SK-N-SH treated with all-trans-retinoic acid at 6 μM for 48 hours (cell line): ENCODE measurements around the gene S100A8.

Source experiments
- ATAC-seq: fragments of 200-7000 bp; cut with Tn5 transposase; 3 replicates; pipeline ENCODE4 v1.9.1; 2020; ENCODE audit warnings: mild to moderate bottlenecking, moderate library complexity
- ARNTL ChIP-seq: fragments of 450-650 bp; formaldehyde crosslinking; IDR thresholded peaks from 2 replicates; pipeline ENCODE4 v1.5.0; 2020; ENCODE audit warnings: low read depth, mild to moderate bottlenecking, moderate library complexity, borderline replicate concordance
- BACH2 ChIP-seq: fragments of 250-450 bp; sonication (Bioruptor Pico); IDR thresholded peaks from 2 replicates; pipeline ENCODE4 v1.9.0; 2021; ENCODE audit warnings: mild to moderate bottlenecking, borderline replicate concordance
- CREB5 ChIP-seq: fragments of 250-450 bp; sonication (Bioruptor Pico); IDR thresholded peaks from 2 replicates; pipeline ENCODE4 v1.5.1; 2020; ENCODE audit warnings: low read depth, mild to moderate bottlenecking, moderate library complexity
- CSDC2 ChIP-seq: fragments of 250-450 bp; sonication (Bioruptor Pico); IDR thresholded peaks from 2 replicates; pipeline ENCODE4 v1.5.0; 2020; ENCODE audit warnings: mild to moderate bottlenecking, moderate library complexity
- GLIS3 ChIP-seq: fragments of 250-450 bp; sonication (Bioruptor Pico); IDR thresholded peaks from 2 replicates; pipeline ENCODE4 v1.5.0; 2020; ENCODE audit warnings: mild to moderate bottlenecking, moderate library complexity
- ISL1 ChIP-seq: fragments of 250-450 bp; sonication (Bioruptor Pico); IDR thresholded peaks from 2 replicates; pipeline ENCODE4 v2.1.2; 2022; ENCODE audit warnings: mild to moderate bottlenecking, moderate library complexity
- OSR1 ChIP-seq: fragments of 250-450 bp; sonication (Bioruptor Pico); IDR thresholded peaks from 2 replicates; pipeline ENCODE4 v1.8.0; 2022; ENCODE audit warnings: moderate library complexity, mild to moderate bottlenecking, inconsistent platforms
- POU6F1 ChIP-seq: fragments of 250-450 bp; sonication (Bioruptor Pico); IDR thresholded peaks from 2 replicates; pipeline ENCODE4 v1.8.0; 2021; ENCODE audit warnings: low read depth, mild to moderate bottlenecking, moderate library complexity, borderline replicate concordance
- PPARA ChIP-seq: fragments of 250-450 bp; sonication (Bioruptor Pico); IDR thresholded peaks from 2 replicates; pipeline ENCODE4 v1.5.0; 2020; ENCODE audit warnings: mild to moderate bottlenecking, borderline replicate concordance
- RARB ChIP-seq: fragments of 250-450 bp; sonication (Bioruptor Pico); IDR thresholded peaks from 2 replicates; pipeline ENCODE4 v1.8.0; 2021; ENCODE audit warnings: mild to moderate bottlenecking, moderate library complexity
- SNAI2 ChIP-seq: fragments of 250-450 bp; sonication (Bioruptor Pico); IDR thresholded peaks from 2 replicates; pipeline ENCODE4 v1.5.0; 2020; ENCODE audit warnings: mild to moderate bottlenecking, moderate library complexity
- TCF4 ChIP-seq: fragments of 250-450 bp; sonication (Bioruptor Pico); IDR thresholded peaks from 2 replicates; pipeline ENCODE4 v1.8.0; 2021; ENCODE audit warnings: mild to moderate bottlenecking, moderate library complexity, borderline replicate concordance
- TOX ChIP-seq: fragments of 250-450 bp; sonication (Bioruptor Pico); IDR thresholded peaks from 2 replicates; pipeline ENCODE4 v1.8.0; 2021; ENCODE audit warnings: mild to moderate bottlenecking, moderate library complexity, borderline replicate concordance
- TSHZ2 ChIP-seq: fragments of 250-450 bp; sonication (Bioruptor Pico); IDR thresholded peaks from 2 replicates; pipeline ENCODE4 v1.5.0; 2020; ENCODE audit warnings: mild to moderate bottlenecking, moderate library complexity
- ZC3H10 ChIP-seq: fragments of 250-450 bp; sonication (Bioruptor Pico); IDR thresholded peaks from 2 replicates; pipeline ENCODE4 v1.5.1; 2021; ENCODE audit warnings: mild to moderate bottlenecking, moderate library complexity
- ZFP3 ChIP-seq: fragments of 250-450 bp; sonication (Bioruptor Pico); IDR thresholded peaks from 2 replicates; pipeline ENCODE4 v1.5.0; 2020; ENCODE audit warnings: mild to moderate bottlenecking, moderate library complexity
- ZFP30 ChIP-seq: fragments of 450-650 bp; formaldehyde crosslinking; IDR thresholded peaks from 2 replicates; pipeline ENCODE4 v1.5.0; 2022; ENCODE audit warnings: mild to moderate bottlenecking, moderate library complexity
- ZNF565 ChIP-seq: fragments of 450-650 bp; formaldehyde crosslinking; conservative IDR thresholded peaks from 2 replicates; pipeline ENCODE4 v1.5.0; 2020; ENCODE audit warnings: low read depth, mild to moderate bottlenecking, moderate library complexity
- ZNF70 ChIP-seq: fragments of 450-650 bp; formaldehyde crosslinking; IDR thresholded peaks from 2 replicates; pipeline ENCODE4 v1.5.0; 2020; ENCODE audit warnings: mild to moderate bottlenecking, moderate library complexity
- ZNF8 ChIP-seq: fragments of 450-650 bp; formaldehyde crosslinking; IDR thresholded peaks from 2 replicates; pipeline ENCODE4 v1.5.0; 2020; ENCODE audit warnings: mild to moderate bottlenecking, moderate library complexity
- TF ChIP-seq, protein P1 (sequence below): fragments of 250-450 bp; sonication (Bioruptor Pico); IDR thresholded peaks from 2 replicates; pipeline ENCODE4 v1.8.0; 2020; ENCODE audit warnings: mild to moderate bottlenecking, moderate library complexity, borderline replicate concordance
- TF ChIP-seq, protein P2 (sequence below): fragments of 250-450 bp; sonication (Bioruptor Pico); IDR thresholded peaks from 2 replicates; pipeline ENCODE4 v1.5.1; 2021; ENCODE audit warnings: mild to moderate bottlenecking, moderate library complexity

Gene S100A8

GRCh38 chr1:153357076-153357852, 33.6 kb downstream of the S100A8 start:
- no peak for ATAC-seq
- no peak for TF ChIP-seq ZNF565 (CRISPR knock-in tag)

- no peak for ATAC-seq
- TF ChIP-seq ZFP30 (CRISPR knock-in tag) (no peak), ZC3H10 (CRISPR knock-in tag) (no peak), ISL1 (CRISPR knock-in tag) (no peak)
Measured at GRCh38 chr1:153356392-153357075, 34.3 kb downstream of the S100A8 start.

DNA sequence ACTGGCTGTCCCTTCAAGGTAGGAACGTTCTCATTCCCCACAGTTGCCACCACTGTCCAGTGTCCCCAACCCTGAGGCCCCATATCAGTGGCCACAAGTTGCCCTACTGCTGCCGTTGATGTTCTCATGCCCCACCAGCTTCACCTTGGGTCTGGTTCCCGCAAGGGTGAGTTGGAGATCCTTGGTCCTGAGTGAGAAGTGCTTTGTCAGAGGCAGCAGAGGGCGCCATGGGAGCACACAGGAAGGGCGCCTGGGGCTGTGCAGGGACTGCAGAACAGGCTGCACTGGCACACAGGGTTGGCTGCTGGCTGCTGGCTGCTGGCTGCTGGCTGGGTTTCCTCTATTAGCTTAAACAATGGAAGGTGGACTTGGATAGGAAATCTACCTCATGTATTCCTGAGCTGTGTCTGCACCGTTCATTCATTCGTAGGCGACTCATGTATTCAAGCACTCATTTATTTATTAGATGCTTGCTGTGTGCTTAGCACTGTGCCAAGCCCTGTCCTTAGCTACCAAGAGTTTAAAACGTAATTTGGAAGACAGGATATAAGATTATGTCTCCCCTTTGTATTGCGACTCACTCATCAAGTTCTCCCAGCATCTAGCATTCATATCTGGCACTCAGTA, 35.3 kb downstream of the S100A8 start:
- peak; percentile 85 for ATAC-seq
- TF ChIP-seq CREB5 (CRISPR knock-in tag) (no peak), OSR1 (CRISPR knock-in tag) (no peak), TSHZ2 (no peak), GLIS3 (CRISPR knock-in tag) (no peak), ARNTL (CRISPR knock-in tag) (no peak), ZFP3 (CRISPR knock-in tag) (no peak), PPARA (CRISPR knock-in tag) (no peak), CSDC2 (CRISPR knock-in tag) (no peak), TOX (CRISPR knock-in tag) (no peak), ZFP30 (CRISPR knock-in tag) (no peak), ZC3H10 (CRISPR knock-in tag) (no peak), ISL1 (CRISPR knock-in tag) (no peak), RARB (CRISPR knock-in tag) (no peak), ZNF8 (no peak), TCF4 (CRISPR knock-in tag) (no peak)
- TF ChIP-seq, protein P1, sequence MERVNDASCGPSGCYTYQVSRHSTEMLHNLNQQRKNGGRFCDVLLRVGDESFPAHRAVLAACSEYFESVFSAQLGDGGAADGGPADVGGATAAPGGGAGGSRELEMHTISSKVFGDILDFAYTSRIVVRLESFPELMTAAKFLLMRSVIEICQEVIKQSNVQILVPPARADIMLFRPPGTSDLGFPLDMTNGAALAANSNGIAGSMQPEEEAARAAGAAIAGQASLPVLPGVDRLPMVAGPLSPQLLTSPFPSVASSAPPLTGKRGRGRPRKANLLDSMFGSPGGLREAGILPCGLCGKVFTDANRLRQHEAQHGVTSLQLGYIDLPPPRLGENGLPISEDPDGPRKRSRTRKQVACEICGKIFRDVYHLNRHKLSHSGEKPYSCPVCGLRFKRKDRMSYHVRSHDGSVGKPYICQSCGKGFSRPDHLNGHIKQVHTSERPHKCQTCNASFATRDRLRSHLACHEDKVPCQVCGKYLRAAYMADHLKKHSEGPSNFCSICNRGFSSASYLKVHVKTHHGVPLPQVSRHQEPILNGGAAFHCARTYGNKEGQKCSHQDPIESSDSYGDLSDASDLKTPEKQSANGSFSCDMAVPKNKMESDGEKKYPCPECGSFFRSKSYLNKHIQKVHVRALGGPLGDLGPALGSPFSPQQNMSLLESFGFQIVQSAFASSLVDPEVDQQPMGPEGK, result no peak
- TF ChIP-seq, protein P2, sequence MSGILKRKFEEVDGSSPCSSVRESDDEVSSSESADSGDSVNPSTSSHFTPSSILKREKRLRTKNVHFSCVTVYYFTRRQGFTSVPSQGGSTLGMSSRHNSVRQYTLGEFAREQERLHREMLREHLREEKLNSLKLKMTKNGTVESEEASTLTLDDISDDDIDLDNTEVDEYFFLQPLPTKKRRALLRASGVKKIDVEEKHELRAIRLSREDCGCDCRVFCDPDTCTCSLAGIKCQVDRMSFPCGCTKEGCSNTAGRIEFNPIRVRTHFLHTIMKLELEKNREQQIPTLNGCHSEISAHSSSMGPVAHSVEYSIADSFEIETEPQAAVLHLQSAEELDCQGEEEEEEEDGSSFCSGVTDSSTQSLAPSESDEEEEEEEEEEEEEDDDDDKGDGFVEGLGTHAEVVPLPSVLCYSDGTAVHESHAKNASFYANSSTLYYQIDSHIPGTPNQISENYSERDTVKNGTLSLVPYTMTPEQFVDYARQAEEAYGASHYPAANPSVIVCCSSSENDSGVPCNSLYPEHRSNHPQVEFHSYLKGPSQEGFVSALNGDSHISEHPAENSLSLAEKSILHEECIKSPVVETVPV, result no peak

DNA sequence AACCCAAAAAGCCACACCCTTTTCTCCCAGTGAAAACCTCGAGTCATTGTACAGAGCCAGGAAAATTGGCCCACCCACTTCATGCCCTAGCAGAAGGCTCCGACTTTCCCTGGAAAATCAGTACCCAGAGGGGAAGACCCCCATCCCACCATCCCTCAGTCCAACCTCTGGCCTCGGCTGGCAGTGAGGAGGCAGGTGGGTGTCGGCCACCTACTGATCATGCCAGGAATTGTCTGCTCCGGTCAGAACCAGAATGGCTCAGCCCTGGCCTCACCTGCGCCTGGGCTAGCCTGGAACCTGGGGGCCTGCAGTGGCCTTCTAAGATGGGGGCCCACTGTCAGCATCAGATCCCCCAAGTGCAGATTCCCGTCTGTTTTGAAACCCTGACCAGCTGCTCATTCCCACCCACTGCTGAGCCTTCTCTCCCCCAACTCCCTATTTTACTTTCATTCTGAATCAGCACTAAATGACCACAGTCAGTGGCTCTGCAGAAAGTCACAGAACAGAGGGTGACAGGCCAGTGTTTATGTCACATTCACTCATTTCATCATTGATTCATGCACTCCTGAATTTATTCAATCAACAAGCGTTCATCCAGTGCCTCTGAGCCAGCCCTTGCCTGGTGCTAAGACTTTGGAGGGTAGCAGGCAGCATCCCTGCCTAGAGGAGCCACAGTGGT, 36.2 kb downstream of the S100A8 start:
- no peak for ATAC-seq
- TF ChIP-seq POU6F1 (CRISPR knock-in tag) (no peak), RARB (CRISPR knock-in tag) (no peak), TOX (CRISPR knock-in tag) (no peak), ZFP30 (CRISPR knock-in tag) (no peak), SNAI2 (CRISPR knock-in tag) (no peak), ZNF8 (no peak), OSR1 (CRISPR knock-in tag) (no peak), BACH2 (CRISPR knock-in tag) (no peak), ZC3H10 (CRISPR knock-in tag) (no peak), ZFP3 (CRISPR knock-in tag) (no peak), ZNF70 (CRISPR knock-in tag) (no peak), ZNF565 (CRISPR knock-in tag) (no peak), ISL1 (CRISPR knock-in tag) (no peak), PPARA (CRISPR knock-in tag) (no peak)
- TF ChIP-seq, protein P1, result no peak
